Endothelial cell (in vitro differentiated cells): ENCODE data around the gene DPPA4. TPM values are rescaled to one million over a fixed set of nuclear protein-coding genes. Genes with fewer than 3 reads are reported as not detected.

Source experiments
- DNase-seq: peaks from one replicate; pipeline ENCODE4 v3.0.0; 2021; ENCODE audit warnings: low spot score
- H3K27ac Mint-ChIP-seq: one replicate; pipeline ENCODE4 v1.8.0; 2021; ENCODE audit warnings: mixed read lengths, inconsistent platforms; ENCODE audit not compliant: unreplicated experiment
- H3K27me3 Mint-ChIP-seq: one replicate; pipeline ENCODE4 v1.8.0; 2021; ENCODE audit warnings: mild to moderate bottlenecking, moderate library complexity, mixed read lengths, inconsistent platforms; ENCODE audit not compliant: unreplicated experiment
- H3K36me3 Mint-ChIP-seq: one replicate; pipeline ENCODE4 v1.8.0; 2021; ENCODE audit warnings: mild to moderate bottlenecking, low read depth, mixed read lengths, inconsistent platforms; ENCODE audit not compliant: unreplicated experiment
- H3K4me1 Mint-ChIP-seq: one replicate; pipeline ENCODE4 v1.8.0; 2021; ENCODE audit warnings: mild to moderate bottlenecking, mixed read lengths, inconsistent platforms; ENCODE audit not compliant: unreplicated experiment
- H3K4me3 Mint-ChIP-seq: one replicate; pipeline ENCODE4 v1.8.0; 2021; ENCODE audit warnings: mild to moderate bottlenecking, mixed read lengths, inconsistent platforms; ENCODE audit not compliant: unreplicated experiment
- H3K9me3 Mint-ChIP-seq: one replicate; pipeline ENCODE4 v1.8.0; 2021; ENCODE audit warnings: mixed read lengths, inconsistent platforms; ENCODE audit not compliant: unreplicated experiment
- CTCF ChIP-seq: fragments of 200-600 bp; sonication (generic); IDR thresholded peaks from one replicate; pipeline ENCODE4 v1.5.0; 2021; ENCODE audit warnings: antibody characterized with exemption; ENCODE audit not compliant: unreplicated experiment
- total RNA-seq: library from RNA; stranded (reverse); fragmentation: NEBNext Ultra II Directional; extraction: Animal tissue kit (Norgen Biotek cat#: 25700); gene quantifications from one replicate; pipeline ENCODE4 v1.2.1, GENCODE V29; 2021; ENCODE audit not compliant: unreplicated experiment

The DPPA4 gene
- total RNA-seq, 1 donor from 2014 or later: 80.5 TPM

GRCh38 chr3:109351231-109351630, 13.9 kb upstream of the DPPA4 start:
- no peak for TF ChIP-seq CTCF
- H3K4me1 Mint-ChIP-seq: peaks cover 16% of the 10 kb centered on the region
- DNase-seq: no peak
- H3K27me3 Mint-ChIP-seq: no peaks in the 10 kb centered on the region
- H3K36me3 Mint-ChIP-seq: no peaks in the 10 kb centered on the region
- H3K9me3 Mint-ChIP-seq: no peaks in the 10 kb centered on the region
- H3K4me3 Mint-ChIP-seq: no peak overlapping the region
- H3K27ac Mint-ChIP-seq: no peak overlapping the region

- H3K27ac Mint-ChIP-seq: no peak overlapping the region
Observed at GRCh38 chr3:109346770-109347295, 9.5 kb upstream of the DPPA4 start.

GRCh38 chr3:109346099-109346498, 8.8 kb upstream of the DPPA4 start:
- TF ChIP-seq CTCF: no peak
- Mint-ChIP-seq H3K36me3 (no peaks in the 10 kb centered on the region), H3K4me1 (no peaks in the 10 kb centered on the region), H3K4me3 (no peak overlapping the region), H3K9me3 (no peaks in the 10 kb centered on the region), H3K27ac (no peak overlapping the region), H3K27me3 (peaks cover 1% of the 10 kb centered on the region)
- no peak for DNase-seq

More at GRCh38 chr3:109346770-109347295, 9.5 kb upstream of the DPPA4 start:
- no peak for DNase-seq
- H3K27me3 Mint-ChIP-seq: peaks cover 1% of the 10 kb centered on the region
- no peak for TF ChIP-seq CTCF
- no peaks in the 10 kb centered on the region for H3K36me3 Mint-ChIP-seq
- H3K9me3 Mint-ChIP-seq: no peaks in the 10 kb centered on the region
- H3K4me3 Mint-ChIP-seq: no peak overlapping the region
- no peaks in the 10 kb centered on the region for H3K4me1 Mint-ChIP-seq

- Mint-ChIP-seq H3K27ac (no peak overlapping the region), H3K9me3 (no peaks in the 10 kb centered on the region), H3K36me3 (peaks cover 7% of the 10 kb centered on the region)
Observed at GRCh38 chr3:109339714-109340648, 2.6 kb upstream of the DPPA4 start.

More at GRCh38 chr3:109339714-109340648, 2.6 kb upstream of the DPPA4 start:
- Mint-ChIP-seq H3K4me1 (peaks cover 24% of the 10 kb centered on the region), H3K4me3 (no peak overlapping the region), H3K27me3 (peaks cover 4% of the 10 kb centered on the region)
- TF ChIP-seq CTCF: no peak
- DNase-seq: no peak
